Hindlimb muscle (tissue), 1 donor: ENCODE results near the gene NOCT. TPM values are rescaled to one million over a fixed set of nuclear protein-coding genes. Genes with fewer than 3 reads are reported as not detected.
"Not testable (repeated sequence)": the region's sequence is repeated elsewhere in the genome, so short reads cannot be mapped to it uniquely, and the experiment has no call there.

Source experiments
- DNase-seq: peaks from one replicate; pipeline ENCODE4 v3.0.0-alpha.2; 2013
- polyA plus RNA-seq: library from polyadenylated mRNA; unstranded; fragments of 120-200 nt; gene quantifications from one replicate; pipeline ENCODE4 v1.2.1, GENCODE V29; 2013; ENCODE audit not compliant: insufficient read length

Gene NOCT
- polyA plus RNA-seq, 1 donor = 3.5 TPM

DNA sequence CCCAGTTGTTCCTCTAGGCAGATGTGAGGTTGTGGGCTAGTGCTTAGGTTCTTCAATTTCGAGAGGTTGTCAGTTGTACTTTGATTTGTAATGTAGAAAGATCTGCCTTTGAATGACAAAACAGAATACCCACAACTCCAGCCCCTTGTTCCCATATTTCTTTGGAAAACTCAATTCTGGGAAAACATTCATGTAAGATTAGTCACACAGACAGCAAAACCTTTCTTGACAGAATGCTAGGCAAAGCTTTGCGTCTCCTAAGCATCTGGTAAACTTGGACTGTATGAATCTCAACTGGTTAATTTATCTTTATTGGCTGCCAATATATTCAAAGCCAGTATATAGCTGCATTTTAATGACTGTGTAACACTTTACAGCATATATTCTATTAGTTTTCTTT is 34.9 kb downstream of the NOCT start:
- no peak for DNase-seq

DNA sequence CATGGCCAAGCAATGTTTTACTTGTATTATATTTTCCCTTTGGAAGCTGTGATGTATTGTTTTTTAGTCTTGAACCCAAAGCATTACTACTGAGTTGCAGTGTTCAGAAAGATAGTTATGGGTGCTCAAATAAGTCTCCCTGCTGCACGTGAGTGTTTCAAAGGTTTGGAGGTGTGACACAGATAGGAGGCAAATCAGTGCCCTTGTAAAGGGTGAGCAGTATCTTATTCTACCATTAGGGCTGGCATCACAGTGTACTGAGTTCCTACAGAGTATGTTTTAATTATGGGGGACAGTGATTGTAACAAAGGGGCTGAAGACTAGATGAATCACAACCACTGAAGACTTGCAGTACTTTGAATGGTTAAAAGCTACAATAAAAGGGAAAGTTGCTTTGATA is 38.3 kb downstream of the NOCT start:
- DNase-seq = no peak

DNA sequence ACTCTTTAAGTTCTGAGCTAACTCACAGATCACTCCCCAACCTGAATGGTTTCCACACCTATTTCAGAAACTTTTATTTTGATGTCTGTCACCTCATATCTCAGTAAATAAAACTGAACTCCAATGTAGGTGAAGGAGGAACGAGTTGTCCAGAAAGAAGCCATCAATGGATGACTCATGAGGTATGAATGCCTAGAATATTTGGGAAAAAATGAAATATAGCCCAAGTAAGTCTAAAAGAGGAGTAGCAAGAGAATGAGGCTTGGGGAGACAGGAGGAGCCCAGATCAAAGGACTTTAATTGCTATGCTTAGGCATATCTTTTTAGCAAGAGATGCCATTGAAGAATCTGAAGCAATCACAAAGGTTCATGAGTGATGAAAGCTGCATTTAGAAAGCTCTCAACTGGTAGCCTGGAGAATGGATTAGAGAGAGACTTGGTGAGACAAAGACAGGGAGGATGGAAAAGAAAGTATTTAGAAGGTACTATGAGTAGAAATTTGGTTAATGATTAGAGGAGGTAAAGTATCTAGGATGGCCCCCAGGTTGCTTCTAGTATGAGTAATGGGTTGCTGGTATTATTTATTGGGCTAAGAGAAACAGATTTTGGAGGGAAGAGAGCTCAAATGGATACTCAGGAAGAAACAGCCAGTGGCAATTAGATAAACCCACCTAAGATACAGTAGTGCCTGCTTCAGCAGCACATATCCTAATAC is 39.4 kb downstream of the NOCT start:
- no peak for DNase-seq

DNA sequence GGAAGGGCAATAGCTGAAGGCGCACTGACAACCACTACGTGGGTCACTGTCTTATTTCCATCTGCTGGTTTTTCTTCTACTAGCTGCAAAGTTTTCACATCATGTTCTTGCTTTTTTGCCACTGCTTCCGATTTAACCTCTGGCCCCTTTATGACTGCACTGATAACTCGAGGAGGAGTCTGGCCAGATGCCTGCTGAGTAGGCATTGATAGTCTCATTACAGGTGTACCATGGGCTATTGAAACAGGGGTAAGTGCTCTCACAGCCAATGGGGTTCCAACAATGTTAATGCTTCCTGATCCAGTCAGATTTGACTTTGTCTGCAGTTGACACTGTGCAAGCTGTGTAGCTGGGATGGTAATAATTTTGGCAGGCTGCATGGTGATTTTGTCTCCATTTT is 43.4 kb downstream of the NOCT start:
- DNase-seq = not testable (repeated sequence)

DNA sequence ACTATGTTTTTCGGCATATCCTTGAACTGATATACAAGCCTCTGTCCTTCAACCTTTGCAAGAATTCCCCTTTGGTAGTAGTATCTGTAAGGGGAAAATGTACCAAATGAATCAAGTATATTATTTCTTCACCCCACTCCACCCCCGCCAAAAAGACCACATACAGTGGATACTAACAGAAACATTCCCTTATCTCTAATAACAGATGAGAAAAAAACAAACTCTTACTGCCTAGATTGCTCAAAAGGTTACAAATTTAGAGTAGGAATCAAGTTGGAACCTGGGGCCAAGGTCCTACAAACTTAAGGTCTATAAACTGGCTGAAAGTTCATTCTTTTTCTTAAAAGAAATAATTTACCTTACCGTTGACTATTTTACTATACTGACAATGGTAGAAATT is 45.0 kb downstream of the NOCT start:
- DNase-seq = no peak

DNA sequence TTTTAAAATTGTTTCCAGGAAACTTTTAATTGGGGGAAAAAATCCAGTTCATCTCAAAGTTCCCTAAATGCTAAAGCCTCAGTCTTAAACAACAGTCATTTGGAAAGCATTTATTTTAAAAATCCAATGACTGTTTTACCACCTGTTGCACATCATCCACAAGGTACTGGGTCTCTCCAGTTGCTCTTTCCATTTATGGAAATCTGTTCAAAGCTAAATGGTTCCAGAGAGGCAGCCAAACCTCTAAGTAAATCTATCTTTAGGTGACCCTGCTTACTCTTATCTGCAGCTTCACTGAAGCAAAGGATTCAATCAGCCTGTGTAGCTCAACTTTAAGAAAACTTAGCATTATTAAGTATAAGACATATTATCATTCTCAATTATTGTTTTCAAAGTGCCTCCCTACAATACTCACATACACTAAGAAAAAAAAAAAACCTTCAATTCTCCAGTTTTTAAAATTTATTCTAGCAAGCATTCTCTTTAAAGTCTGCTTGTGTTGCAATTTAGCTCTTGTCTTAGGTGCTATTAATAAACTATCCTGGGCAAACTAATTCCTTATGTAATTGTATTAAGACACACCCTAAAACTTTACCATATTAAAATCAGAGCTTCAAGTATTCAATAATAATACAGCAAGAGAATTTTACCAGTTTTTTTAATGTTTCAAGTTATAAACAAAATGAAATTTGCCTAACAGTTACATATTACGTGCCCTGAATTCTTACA is 60.6 kb downstream of the NOCT start:
- peak; percentile 10 for DNase-seq

DNA sequence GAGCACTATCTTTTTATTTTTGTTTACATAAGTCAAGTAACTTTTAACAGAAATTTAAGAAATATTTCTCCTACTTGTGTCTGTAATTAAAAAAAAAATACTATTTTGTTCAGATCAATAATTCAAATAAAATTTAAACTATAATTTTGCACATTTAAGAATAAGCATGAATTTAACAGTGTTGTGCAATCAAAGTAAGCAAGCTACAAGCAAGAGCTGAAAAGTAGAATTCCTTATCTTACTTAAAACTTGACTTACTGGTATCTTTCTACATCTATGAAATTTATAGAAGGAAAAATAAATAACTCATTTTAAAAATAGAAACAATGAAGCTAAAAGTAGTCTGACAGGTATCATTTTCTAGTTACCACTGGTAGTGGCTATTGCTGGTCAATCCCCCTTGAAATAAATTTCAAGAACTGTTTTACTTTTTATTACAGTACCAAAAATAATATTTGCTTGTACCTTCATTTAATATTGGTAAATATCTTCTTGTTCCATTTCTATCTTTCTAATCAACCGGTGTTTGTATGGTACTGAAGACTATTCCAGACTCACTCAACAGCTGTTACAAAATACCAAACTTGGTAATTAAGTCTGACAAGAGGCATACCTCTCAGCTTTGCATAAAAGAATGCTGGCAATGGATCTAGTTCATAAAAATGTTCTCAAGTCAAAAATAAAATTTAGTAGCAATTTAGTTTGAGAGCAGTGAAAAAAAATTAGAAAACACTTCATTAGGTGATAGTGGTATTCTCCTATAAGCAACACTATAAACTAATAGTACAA is 62.2 kb downstream of the NOCT start:
- no peak for DNase-seq

DNA sequence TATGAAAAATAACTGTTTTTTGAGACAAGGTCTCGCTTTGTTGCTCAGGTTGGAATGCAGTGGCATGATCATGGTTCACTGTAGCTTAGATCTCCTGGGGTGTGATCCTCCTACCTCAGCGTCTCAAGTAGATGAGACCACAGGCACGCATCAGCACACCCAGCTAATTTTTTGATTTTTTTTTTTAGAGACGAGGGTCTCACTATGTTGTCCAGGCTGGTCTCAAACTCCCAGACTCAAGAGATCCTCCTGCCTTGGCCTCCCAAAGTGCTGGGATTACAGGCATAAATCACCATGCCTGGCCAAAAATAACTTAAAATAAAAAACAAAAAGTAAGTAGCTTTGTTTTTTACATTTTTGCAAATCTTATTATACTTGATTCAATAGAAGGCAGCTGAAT is 63.3 kb downstream of the NOCT start:
- DNase-seq = no peak

DNA sequence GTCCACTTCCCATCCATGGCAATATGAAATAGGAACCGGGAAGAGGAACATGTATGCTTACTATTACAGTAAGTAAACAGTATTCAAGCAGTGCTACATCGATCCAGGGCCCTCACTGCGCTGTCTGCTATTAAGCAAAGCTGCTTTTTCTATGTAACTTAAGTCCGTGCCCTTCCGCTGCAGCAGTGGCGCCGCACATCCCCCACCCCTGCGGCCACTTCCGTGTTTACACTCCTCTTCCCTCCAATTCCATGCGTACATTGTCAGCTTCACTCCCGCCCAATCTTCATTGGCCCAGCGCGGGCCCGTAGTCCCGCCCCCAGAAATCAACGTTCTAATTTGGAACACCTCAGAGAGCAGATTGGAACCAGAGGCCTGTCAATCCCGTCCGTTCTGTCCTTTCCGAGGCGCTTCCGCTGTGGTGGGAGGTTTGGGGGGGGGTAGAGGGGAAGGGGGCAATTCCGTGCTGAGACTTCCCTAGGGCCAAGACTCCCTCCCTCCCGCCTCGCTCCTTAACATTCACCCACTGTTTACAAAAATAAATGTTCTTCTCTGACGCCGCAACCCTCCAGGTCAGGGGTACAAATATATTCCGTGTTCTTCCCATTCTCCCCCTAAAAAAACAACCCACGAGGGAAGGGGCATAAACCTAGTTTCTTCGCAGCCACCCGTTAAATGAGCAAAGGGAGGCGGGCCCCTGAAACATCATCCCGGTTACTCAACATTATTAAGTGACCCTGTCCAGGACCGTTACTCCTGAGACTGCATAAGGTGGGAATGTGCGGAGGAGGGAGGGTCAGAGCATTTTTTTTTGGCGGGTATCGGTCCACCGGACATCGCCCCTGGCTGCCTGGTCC is 67.4 kb downstream of the NOCT start:
- peak; percentile 98 for DNase-seq

DNA sequence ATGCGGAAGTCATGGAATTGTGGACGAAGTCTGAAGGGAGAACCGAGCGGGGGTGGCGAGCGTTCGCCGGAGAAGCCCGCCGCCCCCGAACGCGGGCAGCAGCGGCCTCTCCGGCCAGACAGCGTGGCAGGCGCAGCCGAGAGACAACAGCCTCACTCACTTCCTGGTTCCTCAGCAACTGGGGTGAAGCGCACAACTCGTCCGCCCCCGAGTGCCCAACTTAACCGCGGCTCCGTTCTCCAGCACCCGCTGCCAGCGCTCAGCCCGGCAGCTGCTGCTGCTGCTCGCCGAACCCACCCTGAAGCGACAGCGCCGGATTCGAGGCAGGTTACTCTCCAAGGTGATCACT is 68.0 kb downstream of the NOCT start:
- DNase-seq = peak; percentile 76

DNA sequence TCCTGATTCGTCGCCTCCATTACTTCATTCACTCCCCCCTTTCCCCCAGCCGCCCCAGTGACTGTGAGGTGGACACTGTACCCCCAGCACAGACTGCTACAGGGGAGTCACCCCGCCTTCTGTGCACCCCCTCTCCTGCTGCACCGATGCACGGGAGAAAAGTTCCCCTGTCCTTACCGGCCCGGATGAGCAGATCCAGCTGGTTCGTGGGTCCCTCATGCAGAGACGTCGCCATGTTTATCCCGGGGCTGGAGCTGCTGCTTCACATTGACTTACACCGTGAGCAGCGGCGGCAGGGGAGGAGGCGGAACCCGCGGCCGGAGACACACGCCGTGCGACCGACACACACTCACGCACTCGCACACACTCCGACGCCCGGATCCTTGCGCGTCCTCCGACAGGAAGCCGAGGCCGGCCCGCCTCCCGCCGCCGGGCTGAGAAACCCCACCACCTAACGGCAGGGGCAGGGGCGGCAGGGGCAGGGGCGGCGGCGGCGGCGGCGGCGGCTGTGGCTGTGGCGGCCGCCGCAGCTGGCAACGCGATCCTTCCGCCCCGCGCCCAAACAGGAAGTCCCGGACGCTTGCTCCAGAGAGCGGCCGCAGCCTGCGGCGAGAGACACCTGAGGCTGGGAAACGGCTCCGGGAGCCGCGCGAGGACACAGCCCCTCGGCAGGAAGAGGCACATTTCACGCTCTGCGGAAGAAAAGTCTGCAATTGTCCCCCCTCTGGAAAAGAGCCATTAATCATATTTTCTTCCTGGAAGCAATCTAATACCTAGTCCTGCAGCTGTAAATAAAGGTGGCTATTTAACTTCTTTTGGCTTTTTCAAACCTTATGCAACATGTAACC is 68.6 kb downstream of the NOCT start:
- DNase-seq = peak; percentile 90

DNA sequence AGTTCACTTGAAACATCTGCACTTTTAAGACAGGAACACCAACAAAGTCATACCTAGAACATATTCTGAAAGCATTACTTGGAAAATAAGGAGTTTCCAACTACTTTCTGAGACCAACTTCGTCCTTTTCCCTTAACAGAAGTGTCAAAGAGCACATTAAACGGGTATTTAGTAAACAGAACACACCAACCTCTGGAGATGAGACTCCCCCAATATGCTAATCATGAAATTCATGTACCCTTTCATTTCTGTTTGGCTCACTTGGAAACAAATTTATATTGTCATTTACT is 69.2 kb downstream of the NOCT start:
- no peak for DNase-seq

DNA sequence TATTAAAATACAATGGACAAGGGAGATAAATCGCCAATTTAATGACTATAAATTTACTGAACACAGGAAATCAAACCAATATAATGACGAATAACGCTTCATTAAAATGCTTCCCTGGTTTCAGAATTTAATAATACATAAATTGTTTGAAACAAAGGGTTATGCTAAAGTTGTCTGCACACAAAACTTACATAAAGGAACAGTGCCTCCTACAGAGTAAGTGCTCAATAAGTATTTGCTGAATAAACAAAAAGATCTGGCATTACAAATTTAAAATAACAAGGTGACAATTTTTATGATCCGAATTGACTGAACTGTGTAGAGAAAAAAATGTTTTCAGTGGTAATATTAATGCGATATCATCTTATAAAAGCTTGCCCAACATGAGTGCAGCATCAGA is 69.6 kb downstream of the NOCT start:
- no peak for DNase-seq

DNA sequence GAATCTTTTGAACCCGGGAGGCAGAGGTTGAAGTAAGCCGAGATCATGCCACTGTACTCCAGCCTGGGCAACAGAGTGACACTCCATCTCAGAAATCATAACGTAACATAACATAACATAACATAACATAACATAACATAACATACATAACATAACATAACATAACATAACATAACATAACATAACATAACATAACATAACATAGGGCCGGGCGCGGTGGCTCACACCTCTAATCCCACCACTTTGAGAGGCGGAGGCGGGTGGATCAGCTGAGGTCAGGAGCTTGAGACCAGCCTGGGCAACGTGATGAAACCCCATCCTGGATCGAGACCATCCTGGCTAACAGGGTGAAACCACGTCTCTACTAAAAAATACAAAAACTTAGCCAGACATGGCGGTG is 76.7 kb downstream of the NOCT start:
- DNase-seq = no peak

Other genes starting within 250 kb of the NOCT start
- 46.4 TPM for gene ELF2, start 161.4 kb downstream of the NOCT start, polyA plus RNA-seq